Natural killer cell (primary cell): ENCODE results near the gene KCND2. TPM values are rescaled to one million over a fixed set of nuclear protein-coding genes. Genes with fewer than 3 reads are reported as not detected.

Source experiments
- ATAC-seq, 3 donors: fragments of 150-1000 bp in 2 of 3; fragments of 200-7000 bp in 1 of 3; cut with Tn5 transposase; 1 replicate in 1 of 3; 2 replicates in 2 of 3; pipeline ENCODE4 v1.10.0; 2021; ENCODE audit warnings: mild to moderate bottlenecking in 2 of 3, moderate library complexity in 2 of 3
- DNase-seq, 2 donors: peaks; one replicate each; pipeline versions ENCODE4 v3.0.0 to v3.0.0-alpha.2; 2013 to 2021; ENCODE audit warnings: mixed read lengths in 1 of 2
- H3K27ac ChIP-seq: one replicate; pipeline ENCODE4 v1.5.1; 2013; ENCODE audit warnings: mild to moderate bottlenecking, low read length
- H3K27me3 ChIP-seq: one replicate; pipeline ENCODE4 v1.6.1; 2013; ENCODE audit warnings: low read length; ENCODE audit not compliant: control insufficient read depth, insufficient read depth
- H3K36me3 ChIP-seq: one replicate; pipeline ENCODE4 v1.6.1; 2013; ENCODE audit warnings: low read length; ENCODE audit not compliant: control insufficient read depth, insufficient read depth
- H3K4me1 ChIP-seq: one replicate; pipeline ENCODE4 v1.6.1; 2013; ENCODE audit warnings: low read length; ENCODE audit not compliant: control insufficient read depth, insufficient read depth
- H3K4me3 ChIP-seq: one replicate; pipeline ENCODE4 v1.5.1; 2013; ENCODE audit warnings: low read length
- H3K9me3 ChIP-seq: one replicate; pipeline ENCODE4 v1.6.1; 2013; ENCODE audit warnings: low read length; ENCODE audit not compliant: control insufficient read depth, insufficient read depth
- H3K27ac Mint-ChIP-seq, 2 donors: one replicate each; pipeline ENCODE4 v1.8.0; 2022; ENCODE audit warnings: mild to moderate bottlenecking in 2 of 2, mixed read lengths in 2 of 2, moderate library complexity in 1 of 2
- H3K27me3 Mint-ChIP-seq, 2 donors: one replicate each; pipeline ENCODE4 v1.8.0; 2022; ENCODE audit warnings: low read depth in 2 of 2, mixed read lengths in 2 of 2
- H3K36me3 Mint-ChIP-seq: one replicate; pipeline ENCODE4 v1.8.0; 2022; ENCODE audit warnings: mixed read lengths
- H3K4me1 Mint-ChIP-seq, 2 donors: one replicate each; pipeline ENCODE4 v1.8.0; 2022; ENCODE audit warnings: mixed read lengths in 2 of 2
- H3K4me3 Mint-ChIP-seq: one replicate; pipeline ENCODE4 v1.8.0; 2022; ENCODE audit warnings: mild to moderate bottlenecking, moderate library complexity, mixed read lengths
- H3K9me3 Mint-ChIP-seq, 2 donors: one replicate each; pipeline ENCODE4 v1.8.0; 2022; ENCODE audit warnings: mixed read lengths in 2 of 2
- WGBS: methylation state at CpG from one replicate; pipeline ENCODE4 v1.1.7; 2013; ENCODE audit warnings: missing lambda C conversion rate; ENCODE audit not compliant: insufficient coverage; 5-methylcytosine and 5-hydroxymethylcytosine counted together
- intact Hi-C: fragments of 100-400 bp; cut with micrococcal nuclease; formaldehyde crosslinking; loops from one replicate; pipeline ENCODE4 v1.14.2; 2022
- total RNA-seq, 4 donors: library from RNA; stranded (reverse); fragments of 120-200 nt in 1 of 4; gene quantifications; one replicate each; pipeline versions ENCODE4 v1.2.3 to v1.2.4, GENCODE V29; 2013 to 2022
- TF ChIP-seq, protein P1 (sequence below): fragments of 200-600 bp; IDR thresholded peaks from one replicate; pipeline ENCODE4 v1.8.0; 2022; ENCODE audit warnings: antibody characterized with exemption

The KCND2 gene
- total RNA-seq, 3 donors from 2014 or later (not counting 1 experiment from before 2014, with no cell fraction given) = not detected

DNA sequence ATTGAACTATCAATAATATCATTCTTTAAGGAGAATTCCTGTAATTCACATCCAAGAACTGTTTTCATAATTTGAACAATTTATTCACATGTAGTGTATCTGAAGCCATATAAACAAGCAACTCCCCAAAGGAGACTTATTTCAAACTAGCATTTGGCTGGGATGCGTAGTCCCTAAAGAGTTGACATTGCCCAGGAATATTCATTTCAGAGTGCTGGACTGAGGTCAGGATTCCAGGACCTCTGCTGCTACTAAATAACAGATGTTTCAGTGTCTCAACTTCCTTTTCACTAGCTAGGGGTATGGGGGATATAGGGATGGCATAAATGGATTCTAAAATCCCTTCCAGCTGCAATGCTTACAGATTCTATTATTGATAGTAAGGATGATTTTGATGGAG lies 408.0 kb downstream of the KCND2 start:
- ATAC-seq = no peak
- WGBS = 94% methylated on average over 1 of the region's 1 CpG
- H3K27me3 ChIP-seq = no peaks in the 10 kb centered on the region

DNA sequence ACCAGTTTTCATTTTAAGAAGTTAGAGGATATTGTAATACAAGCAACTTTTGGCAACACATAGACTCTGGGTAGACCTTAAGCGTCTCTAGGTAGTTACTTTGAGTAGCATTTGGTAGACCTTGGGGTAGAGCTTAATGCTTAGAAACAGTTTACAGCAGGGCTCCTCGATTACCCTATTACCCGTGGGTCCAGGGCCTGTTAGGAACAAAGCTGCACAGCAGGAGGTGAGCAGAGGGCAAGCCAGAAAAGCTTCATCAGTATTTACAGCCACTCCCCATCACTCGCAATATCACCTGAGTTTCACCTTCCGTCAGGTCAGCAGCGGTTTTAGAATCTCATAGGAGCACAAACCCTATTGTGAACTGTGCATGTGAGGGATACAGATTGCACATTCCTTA lies 411.5 kb downstream of the KCND2 start:
- H3K27ac ChIP-seq = no peak overlapping the region
- H3K4me3 Mint-ChIP-seq = no peak overlapping the region
- DNase-seq (no peak), ATAC-seq (no peak)
- TF ChIP-seq, protein P1, sequence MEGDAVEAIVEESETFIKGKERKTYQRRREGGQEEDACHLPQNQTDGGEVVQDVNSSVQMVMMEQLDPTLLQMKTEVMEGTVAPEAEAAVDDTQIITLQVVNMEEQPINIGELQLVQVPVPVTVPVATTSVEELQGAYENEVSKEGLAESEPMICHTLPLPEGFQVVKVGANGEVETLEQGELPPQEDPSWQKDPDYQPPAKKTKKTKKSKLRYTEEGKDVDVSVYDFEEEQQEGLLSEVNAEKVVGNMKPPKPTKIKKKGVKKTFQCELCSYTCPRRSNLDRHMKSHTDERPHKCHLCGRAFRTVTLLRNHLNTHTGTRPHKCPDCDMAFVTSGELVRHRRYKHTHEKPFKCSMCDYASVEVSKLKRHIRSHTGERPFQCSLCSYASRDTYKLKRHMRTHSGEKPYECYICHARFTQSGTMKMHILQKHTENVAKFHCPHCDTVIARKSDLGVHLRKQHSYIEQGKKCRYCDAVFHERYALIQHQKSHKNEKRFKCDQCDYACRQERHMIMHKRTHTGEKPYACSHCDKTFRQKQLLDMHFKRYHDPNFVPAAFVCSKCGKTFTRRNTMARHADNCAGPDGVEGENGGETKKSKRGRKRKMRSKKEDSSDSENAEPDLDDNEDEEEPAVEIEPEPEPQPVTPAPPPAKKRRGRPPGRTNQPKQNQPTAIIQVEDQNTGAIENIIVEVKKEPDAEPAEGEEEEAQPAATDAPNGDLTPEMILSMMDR = no peak
- H3K36me3 Mint-ChIP-seq = no peaks in the 10 kb centered on the region
- no peaks in the 10 kb centered on the region for H3K36me3 ChIP-seq
- intact Hi-C loops = no loop called here
- WGBS = 78% methylated on average over 6 of the region's 6 CpGs
- H3K27me3 Mint-ChIP-seq = no peaks in the 10 kb centered on the region
- no peak overlapping the region for H3K27ac Mint-ChIP-seq
- H3K4me3 ChIP-seq = no peak overlapping the region
- no peaks in the 10 kb centered on the region for H3K9me3 ChIP-seq
- H3K4me1 ChIP-seq = no peaks in the 10 kb centered on the region
- no peaks in the 10 kb centered on the region for H3K27me3 ChIP-seq
- no peaks in the 10 kb centered on the region for H3K9me3 Mint-ChIP-seq
- H3K4me1 Mint-ChIP-seq = no peaks in the 10 kb centered on the region

More for the DNA sequence above, 408.0 kb downstream of the KCND2 start:
- H3K27ac ChIP-seq = no peak overlapping the region
- no peaks in the 10 kb centered on the region for H3K4me1 ChIP-seq
- Mint-ChIP-seq H3K27me3 (no peaks in the 10 kb centered on the region), H3K4me3 (no peak overlapping the region), H3K36me3 (no peaks in the 10 kb centered on the region), H3K9me3 (no peaks in the 10 kb centered on the region), H3K27ac (no peak overlapping the region), H3K4me1 (no peaks in the 10 kb centered on the region)
- no peak overlapping the region for H3K4me3 ChIP-seq
- H3K36me3 ChIP-seq = no peaks in the 10 kb centered on the region
- DNase-seq = no peak
- intact Hi-C loops = no loop called here
- no peaks in the 10 kb centered on the region for H3K9me3 ChIP-seq
- TF ChIP-seq, protein P1 = no peak

DNA sequence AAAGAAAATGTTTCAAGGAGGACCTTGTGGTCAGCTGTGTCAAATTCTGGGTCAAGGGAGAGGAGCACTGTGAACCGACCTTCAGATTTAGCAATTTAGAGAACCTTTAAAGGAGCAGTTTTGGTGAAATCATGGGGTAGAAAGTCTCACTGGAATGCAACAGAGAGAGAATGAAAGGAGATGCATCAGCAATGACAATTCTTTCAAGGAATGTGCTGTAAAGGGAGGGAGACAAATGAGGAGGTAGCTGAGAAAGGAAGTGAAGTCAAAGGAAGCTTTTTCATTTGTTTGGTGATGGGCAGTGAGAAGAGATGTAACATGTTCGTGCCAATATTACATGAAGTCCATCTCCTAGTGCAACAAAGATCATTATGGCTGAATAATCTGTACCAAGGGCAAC lies 418.9 kb downstream of the KCND2 start:
- DNase-seq = no peak
- no peaks in the 10 kb centered on the region for H3K27me3 ChIP-seq
- no peak for ATAC-seq
- no peak overlapping the region for H3K27ac Mint-ChIP-seq
- H3K4me1 ChIP-seq = no peaks in the 10 kb centered on the region
- no peaks in the 10 kb centered on the region for H3K27me3 Mint-ChIP-seq
- peaks cover 0 to 8% of the 10 kb centered on the region in 2 donors for H3K9me3 Mint-ChIP-seq
- intact Hi-C loops = no loop called here
- no peak overlapping the region for H3K27ac ChIP-seq
- H3K4me3 ChIP-seq = no peak overlapping the region
- no peaks in the 10 kb centered on the region for H3K36me3 Mint-ChIP-seq
- TF ChIP-seq, protein P1 = no peak
- H3K4me3 Mint-ChIP-seq = no peak overlapping the region
- no peaks in the 10 kb centered on the region for H3K36me3 ChIP-seq
- no peaks in the 10 kb centered on the region for H3K9me3 ChIP-seq
- 75% methylated on average over 2 of the region's 2 CpGs for WGBS
- H3K4me1 Mint-ChIP-seq = no peaks in the 10 kb centered on the region

DNA sequence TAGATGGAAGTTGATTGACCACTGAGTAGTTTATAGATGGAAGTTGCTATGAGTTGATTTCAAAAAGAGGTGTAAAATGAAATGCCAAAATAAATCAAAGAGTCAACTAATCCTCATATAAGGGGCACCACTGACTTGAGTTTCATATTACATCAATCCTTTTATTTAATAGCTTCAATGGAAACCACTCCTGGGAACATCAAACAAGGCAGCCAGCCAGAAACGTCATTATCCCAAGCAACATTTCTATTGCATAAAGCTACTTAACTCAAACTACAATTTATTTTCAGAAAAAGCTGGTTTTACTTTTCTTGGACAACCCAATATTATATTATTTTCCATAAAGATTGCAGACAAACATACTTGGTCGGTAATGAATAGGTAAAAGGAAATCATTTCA lies 422.9 kb downstream of the KCND2 start:
- Histone ChIP-seq H3K36me3 (no peaks in the 10 kb centered on the region), H3K9me3 (no peaks in the 10 kb centered on the region), H3K4me3 (no peak overlapping the region), H3K27me3 (no peaks in the 10 kb centered on the region), H3K4me1 (no peaks in the 10 kb centered on the region), H3K27ac (no peak overlapping the region)
- DNase-seq (no peak), ATAC-seq (no peak)
- TF ChIP-seq, protein P1 = no peak
- 86% methylated on average over 1 of the region's 2 CpGs for WGBS
- intact Hi-C loops = no loop called here
- peaks cover 5 to 11% of the 10 kb centered on the region in 2 donors for H3K9me3 Mint-ChIP-seq
- H3K36me3 Mint-ChIP-seq = no peaks in the 10 kb centered on the region
- H3K4me1 Mint-ChIP-seq = no peaks in the 10 kb centered on the region
- H3K4me3 Mint-ChIP-seq = no peak overlapping the region
- H3K27ac Mint-ChIP-seq = no peak overlapping the region
- no peaks in the 10 kb centered on the region for H3K27me3 Mint-ChIP-seq
